ENCODE results near the gene AHNAK2.

GRCh38 chr14:104974146-104974541 is 4.0 kb downstream of the AHNAK2 start:
- TF ChIP-seq CTCF (IDR thresholded peaks at IDR 0.05) (no peak), POLR2A (IDR thresholded peaks at IDR 0.05) (no peak)

Measured in Peyer's patch (tissue), 4 donors.